Kasumi-1 (cell line): Measurements from ENCODE around the gene LARGE1.

Source experiments
- DNase-seq, 2 experiments: peaks; one replicate each; lab custom pipeline; 2025; lab: John Stamatoyannopoulos, UW

The LARGE1 gene

DNA sequence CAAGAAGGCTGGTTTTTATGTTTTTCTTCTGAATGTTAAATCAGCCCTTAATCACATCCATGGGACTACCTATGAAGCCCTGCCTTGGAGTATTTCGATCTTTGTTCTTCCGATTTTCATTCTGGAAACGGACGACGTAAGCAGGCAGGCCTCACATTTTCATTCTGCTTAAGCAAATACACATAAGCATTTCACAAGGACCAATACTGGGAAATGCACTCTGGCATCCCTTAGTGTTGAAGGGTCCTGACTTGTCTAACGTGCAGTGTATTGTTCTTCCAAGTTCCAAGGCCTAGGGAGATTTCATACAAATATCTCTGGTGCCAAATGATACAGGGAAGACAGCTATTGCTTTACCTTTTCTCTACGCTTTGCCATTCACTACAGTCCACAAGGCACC, 143.8 kb downstream of the LARGE1 start:
- DNase-seq = no peak

DNA sequence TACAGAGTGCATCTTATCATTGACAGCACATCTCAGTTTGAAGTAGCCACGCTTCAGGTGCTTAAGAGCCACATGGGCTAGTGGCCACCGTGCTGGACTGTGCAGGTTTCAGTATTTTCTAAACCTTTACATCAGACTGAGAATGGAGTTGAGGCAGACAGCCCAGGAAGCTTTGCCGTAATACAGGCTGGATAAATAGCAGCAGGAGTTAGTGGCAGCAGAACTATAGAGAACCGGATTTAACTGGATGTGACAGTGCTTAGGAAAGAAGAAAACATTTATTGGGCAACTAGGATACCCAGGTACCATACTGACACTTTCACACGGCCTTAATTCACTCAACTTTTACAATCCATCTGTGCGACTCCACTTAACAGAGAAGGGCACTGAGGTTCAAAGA, 145.5 kb downstream of the LARGE1 start:
- no peak for DNase-seq

DNA sequence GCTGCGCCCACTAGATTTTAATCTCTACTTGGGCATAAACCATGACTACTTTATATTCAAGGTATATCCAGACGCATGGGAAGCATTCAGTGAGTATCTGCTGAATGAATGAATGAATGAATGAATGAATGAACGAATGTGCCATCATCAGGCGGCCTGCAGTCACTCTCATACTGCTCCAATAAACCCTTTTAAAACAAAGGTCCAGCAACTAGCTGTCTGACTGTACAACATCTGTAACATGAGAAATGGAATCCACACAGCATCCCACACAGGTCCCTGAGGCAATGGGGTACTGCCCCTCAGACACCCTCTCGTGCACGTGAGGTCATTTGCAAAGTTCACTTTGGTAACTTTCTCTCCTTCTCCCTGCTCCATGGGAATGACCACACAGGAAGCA, 147.5 kb downstream of the LARGE1 start:
- DNase-seq = no peak

DNA sequence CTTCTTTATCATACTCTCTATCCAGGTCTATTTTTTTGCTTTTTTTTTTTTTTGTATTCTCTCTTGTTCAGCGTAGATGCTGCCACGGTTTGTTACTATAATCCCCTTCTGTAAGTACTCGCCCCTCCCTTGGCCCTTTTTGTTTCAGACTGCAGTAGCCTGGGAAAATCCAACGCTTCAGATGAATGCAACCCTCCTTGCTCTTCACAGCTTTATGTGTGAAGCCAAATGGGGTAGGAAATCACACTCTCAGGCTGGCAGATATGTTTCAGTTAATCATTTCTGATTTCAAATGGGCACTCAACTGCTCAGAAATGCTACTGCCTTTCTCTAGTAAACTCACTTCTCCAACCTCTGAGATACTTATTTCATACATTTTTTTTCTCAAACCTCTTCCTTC, 149.1 kb downstream of the LARGE1 start:
- DNase-seq = no peak

DNA sequence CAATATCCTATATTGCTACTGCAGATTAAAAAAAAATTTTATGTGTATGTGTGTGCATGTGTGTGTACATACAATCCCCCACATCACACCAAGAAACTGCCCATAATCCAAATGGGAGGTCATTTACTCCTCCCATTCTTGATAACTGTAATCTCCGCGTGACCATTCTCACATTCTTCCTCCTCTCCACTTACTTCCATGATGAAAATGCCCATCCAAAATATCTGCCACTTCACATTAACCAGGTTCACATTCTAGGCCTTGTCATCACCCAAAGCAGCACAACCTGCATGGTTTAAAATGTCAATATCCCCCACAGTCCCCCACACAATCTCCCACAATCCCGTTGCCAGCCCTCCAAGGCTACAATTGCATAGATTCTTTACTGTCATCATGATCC, 149.6 kb downstream of the LARGE1 start:
- no peak for DNase-seq

DNA sequence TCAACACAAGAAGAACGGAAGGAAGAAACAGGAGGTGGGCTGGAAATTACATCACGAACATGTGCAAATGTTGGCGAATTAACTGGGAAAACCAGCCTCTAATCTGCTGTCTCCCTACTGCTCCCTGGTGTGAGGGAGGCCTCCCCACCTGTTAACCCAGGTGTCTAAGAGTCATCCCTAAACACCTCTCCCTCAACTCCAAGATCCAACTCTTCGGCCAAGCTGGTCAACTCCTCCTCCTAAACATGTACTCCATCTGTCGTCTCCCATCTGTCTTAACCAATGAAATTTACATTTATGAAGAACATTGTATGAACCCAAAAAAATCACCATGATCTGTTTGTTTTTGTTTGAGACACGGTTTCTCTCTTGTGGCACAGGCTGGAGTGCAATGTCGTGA, 154.2 kb downstream of the LARGE1 start:
- DNase-seq = no peak

DNA sequence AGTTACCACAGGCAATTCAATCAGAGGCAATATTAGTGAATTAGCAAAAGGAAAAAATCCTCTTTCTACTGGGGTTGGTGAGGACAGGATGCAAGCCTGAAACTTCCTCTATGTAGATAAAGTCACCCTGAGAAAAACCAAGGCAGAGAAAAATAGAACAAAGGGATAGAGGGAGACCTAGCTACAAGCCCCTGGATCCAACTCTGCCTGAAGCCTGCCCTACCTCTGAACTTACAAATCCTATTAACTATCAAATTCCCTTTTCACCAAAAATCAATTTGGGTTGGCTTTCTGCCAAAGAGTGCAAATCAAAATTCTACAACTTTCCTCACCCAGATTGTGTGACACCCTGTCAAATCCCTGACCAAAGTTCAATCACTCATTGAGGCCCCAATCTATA, 161.3 kb downstream of the LARGE1 start:
- DNase-seq = no peak

DNA sequence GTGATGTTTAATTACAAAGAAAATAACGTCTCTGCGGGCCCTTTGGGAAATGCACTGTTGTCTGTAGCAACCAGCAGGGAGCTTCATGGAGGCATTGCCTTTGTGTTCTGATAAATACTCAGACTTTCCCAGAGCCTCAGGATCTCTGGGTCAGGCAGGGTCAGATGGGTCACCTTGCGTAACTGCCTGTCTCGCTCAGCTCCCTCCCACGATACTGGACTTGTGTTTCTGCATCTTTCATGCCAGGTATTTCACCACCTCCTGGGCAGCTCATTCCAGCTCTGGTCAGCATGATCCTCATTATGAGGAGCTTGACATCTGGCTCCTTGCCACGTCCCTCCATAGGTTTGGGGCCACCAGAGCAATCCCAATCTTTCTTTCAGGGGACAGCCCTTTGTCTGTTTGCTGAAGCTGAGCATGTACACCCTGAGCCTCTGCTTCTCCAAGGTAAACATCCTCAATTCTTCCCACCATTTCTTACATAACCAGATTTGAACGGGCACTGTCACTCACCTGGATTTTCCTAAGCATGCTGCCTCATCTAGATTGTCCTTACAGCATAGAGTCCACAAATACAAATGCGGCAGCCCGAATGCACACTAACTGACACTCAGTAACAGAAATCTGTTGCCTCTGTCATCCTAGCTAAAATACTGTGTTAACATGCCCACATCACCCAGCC, 162.3 kb downstream of the LARGE1 start:
- DNase-seq = no peak

DNA sequence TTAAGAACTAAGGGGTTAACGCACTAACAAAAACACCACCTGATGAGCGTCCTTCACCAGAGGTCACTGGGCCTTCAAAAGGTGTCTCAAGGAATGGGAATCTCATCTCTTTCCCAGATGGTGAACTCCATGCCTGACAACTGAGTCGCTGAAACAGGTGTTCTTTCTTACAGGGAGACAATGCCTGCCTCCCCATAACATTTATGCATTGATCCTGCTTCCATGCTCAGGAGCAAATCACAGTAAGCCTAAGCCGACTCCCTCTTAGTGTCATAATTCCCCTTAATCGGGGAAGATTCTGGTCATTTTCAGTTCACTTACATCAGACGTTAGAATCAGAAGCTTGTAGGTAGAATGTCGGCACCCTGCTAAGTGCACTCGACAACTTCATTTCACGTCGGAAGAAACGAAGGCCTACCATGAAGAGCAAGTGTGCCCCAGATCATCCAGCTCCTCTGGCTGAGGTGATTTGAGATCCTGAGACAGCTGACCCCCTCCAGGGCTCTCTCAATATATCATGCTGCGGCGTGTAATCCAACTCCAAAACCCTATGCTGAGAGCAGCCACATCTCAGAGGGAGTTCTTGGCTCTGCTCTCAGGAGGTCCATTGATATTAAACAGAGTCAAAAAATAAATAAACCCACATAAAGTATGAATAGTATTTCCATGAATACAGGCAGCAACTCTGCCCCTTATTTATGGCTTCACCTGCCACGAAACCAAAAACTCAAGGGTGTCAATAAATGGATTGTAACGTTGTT, 163.1 kb downstream of the LARGE1 start:
- no peak for DNase-seq

DNA sequence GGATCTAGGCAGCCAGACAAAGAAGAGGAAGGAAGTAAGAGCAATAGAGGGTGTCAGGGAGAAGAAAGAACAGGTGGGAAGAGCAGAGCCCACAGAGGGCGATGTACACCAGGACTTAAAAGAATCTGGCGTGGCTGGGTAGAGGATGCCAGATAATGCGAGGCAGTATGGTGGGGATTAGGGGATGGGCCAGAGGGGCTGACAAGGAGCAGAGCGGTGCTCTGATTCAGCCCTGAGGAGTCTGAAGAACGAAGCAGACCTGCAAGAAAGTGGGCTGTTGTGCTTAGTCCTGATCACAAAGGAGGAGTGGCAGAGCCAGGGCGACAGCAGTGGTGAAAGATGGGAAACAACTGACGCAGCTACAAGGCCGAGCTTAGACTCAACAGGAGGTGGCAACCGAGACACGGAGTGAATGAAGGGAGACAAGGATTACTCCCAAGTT, 163.7 kb downstream of the LARGE1 start:
- DNase-seq = no peak

DNA sequence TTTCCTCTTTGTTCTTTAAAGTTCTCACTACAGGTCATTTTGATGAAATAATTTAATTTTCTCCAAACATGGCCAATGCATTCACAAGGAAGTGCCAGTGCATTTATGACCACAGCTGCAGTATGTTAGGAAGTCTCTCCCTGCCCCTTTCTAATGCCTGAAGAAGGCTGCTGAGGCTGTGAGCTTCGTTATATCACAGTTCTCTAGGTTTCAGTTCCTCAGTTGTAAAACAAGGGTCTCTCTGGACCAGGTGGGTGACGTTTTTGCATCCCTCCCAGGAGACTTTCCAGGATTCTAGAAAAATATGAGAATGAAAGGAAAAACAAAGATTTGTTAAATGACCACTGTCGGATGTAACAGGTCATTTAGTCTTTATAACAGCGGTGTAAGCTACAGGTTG, 171.6 kb downstream of the LARGE1 start:
- no peak for DNase-seq

DNA sequence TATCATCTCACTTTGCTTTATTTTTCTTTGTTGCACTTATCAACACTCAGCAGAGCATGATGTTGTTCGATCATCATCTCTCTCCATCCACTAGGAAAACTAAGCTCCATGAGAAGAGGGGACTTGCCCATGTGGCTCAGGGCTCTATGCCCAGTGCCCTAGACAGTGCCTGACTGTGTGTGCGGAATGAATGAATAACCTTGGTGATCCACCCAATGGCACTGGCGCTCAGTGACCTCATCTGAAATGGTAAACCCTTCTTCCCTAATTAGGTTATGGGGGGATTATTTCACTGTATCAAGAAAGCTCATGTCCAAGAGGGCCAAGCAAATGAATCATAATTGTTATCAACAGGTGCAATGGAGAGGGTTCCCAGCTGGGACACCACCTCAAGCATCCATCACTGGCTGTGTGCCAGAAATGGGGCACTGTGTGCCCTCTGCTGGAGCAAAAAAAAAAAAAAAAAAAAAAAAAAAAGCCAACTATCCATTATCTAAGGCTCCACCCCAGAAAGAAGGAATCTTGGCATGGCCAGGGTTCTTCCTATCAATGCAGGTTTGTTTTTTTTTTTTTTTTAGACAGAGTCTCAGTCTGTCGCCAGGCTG, 172.6 kb downstream of the LARGE1 start:
- DNase-seq = no peak

DNA sequence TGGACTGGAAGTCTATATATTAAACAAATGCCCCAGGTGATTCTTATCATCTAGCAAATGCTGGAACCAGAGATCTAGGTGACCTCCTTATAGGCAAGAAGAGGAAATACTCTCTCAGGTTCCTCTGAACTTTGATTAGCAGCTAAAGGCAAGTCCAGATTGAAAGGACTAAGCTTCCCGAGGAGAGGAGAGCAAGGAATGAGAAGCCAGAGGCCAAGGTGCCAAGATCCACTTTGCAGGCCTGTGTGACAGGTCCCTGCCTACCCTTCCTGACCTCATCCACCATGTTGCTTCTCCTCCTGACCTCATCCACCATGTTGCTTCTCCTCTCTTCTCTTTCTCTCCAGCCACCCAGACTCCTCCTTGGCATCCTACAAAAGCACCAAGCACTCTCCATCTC, 173.2 kb downstream of the LARGE1 start:
- DNase-seq = no peak

DNA sequence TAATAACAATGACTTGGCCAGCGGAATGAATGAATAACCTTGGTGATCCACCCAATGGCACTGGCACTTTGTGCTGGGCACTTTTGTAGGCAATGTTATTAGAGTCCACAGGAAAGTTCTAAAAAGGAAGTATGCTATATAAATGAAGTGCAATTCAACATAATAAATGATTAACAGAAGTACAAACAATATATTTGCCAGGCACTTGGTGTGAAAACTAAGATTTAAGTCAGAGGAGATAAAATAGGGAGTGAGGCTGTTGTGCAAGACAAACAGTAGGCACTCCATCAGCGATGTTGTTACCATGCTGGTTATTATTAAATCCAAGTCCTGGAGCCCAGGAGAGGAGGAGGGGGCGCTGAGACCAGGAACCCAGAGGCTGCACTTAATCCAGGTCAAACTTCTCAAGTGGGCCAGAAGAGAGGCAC, 173.8 kb downstream of the LARGE1 start:
- no peak for DNase-seq

DNA sequence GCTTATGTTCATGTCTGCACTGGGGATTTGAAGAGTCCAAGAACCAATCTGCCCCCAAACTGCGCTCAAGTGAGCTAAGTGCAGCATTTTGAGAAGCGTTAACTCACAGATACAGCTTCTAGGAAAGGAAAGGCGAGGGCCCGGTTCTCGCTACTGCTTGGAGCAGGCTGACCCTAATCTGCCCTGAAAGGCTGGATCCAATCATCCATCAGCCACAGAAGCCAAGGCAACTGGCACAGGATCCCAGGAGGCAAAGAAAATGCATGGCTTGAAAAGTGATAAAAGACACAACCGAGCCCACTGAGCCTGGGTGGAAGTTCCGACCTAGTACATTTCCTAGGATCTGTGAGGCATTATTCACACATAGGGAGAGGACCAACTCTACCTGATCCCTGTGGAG, 174.8 kb downstream of the LARGE1 start:
- DNase-seq = no peak

DNA sequence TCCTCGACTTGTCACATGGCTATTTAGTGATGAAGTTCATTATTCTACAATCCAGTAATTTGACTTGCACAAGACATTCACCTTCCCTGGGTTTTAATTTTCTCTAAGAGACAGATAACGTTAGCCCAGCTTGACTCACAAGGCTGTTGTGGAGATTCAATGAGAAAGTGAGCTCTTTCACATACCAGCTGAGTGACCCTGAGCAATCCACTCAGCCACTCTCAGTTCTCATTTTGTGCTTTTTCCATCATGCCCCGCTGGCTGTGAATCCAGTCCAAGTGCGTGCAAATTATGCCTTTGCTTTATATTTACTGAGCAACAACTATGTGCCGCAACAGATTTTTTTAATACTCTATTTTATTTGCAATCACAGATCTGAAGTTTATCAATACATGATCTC, 176.5 kb downstream of the LARGE1 start:
- no peak for DNase-seq

DNA sequence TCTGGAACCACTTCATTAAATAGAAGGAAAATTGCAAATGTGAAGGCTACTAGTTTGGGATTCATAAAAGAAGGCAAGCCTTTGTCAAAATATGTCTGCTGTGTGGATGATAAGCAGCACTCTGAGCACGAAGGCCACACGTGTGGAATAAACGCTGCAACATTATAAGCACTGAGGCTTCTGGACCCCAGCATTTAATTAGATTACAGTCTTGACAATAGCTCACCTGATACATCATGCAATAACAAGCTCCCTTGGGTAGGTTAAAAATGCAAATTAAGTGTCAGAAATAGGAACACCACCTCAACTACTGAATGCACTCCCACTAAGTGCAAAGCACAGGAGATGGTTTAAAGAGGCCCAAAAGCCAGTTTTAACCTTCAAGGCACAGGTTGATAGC, 179.3 kb downstream of the LARGE1 start:
- DNase-seq = no peak

DNA sequence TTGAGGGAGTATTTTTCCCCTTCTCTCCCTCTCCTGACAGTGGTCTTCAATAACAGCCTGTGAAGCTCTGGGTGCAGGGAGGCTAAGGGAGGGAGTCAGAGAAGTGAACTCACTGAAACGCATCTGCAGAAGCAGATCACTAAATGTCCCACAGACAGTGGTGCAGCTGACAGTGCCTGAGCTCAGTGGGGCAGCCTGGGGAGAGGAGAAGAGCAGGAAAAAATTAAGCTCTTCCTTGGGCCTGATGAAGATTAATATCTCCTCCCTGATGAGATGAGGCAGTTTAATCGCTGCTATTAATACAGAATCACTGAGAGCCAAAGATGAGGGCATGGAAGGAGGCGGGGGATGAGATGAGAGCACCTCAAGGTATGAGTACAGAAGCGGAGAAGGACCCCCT, 180.8 kb downstream of the LARGE1 start:
- DNase-seq = no peak

DNA sequence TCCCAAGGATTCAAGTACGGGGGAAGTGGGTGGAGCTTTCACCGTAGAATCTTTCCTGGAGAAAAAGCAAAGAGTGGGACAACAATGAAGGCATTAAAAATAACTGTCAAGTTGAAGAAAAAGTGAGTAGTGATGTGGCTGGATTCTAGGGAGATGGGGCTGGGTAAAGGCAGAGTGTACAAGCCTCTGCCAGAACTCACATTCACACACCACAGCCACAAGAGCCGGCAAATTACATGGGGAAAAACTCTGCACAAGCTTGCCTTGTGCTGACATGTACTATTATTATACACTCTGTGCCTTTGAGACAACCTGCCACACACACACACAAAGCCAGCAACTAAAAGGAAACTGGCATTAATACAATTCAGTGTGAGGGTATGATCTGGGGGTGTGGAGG, 182.6 kb downstream of the LARGE1 start:
- DNase-seq = no peak

DNA sequence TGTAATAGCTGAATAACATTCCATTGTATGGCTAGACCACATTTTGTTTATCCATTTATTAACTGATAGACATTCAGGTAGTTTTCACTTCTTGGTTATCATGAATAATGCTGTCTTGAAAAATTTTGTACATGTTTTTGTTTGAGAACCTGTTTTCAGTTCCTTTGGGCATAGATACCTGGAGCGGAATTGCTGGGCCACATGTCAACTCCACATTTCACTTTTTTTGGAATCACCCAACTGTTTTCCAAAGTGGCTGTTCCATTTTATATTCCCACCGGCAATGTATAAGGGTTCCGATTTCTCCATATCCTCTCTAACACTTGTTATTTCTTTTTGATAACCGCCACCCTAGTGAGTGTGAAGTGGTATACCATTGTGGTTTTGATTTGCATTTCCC, 184.3 kb downstream of the LARGE1 start:
- DNase-seq = no peak

DNA sequence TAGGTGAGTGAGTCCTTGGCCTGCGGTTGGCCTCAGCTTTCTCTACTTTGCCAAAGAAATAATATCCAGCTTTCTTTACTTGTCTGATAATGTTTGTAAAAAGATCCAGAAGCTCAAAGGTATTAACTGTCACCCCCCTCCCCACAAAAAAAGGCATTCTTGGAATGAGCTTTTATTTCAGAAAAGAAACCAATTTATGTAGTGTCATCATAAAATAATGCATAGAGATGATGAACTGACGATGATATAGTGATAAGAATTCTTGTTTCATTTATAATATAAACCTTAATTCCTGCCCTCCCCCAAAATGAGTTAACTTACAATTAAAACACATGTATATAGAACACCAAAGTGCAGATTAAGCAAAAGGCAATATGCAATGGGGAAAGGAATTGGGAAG, 191.4 kb downstream of the LARGE1 start:
- no peak for DNase-seq

DNA sequence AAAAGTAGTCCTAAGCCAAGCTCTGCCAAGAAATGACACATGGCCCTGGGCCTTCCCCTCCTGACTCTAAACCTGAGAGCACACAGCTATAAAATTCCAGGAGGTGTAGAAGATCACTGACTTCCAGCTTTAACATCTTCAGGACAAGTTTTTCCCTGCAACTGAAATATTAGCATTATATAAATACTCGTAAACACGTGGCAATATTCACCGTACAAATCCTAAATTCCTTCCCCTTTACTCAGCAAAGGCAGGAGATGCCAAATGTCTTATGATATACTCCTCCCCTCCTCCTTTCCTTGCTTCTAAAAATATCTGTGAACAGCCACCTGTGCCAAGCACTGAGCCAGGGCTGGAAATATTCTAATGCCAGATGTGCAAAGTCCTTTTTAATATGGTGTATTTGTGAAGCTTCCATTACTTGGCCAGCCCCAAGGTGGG, 194.0 kb downstream of the LARGE1 start:
- no peak for DNase-seq

DNA sequence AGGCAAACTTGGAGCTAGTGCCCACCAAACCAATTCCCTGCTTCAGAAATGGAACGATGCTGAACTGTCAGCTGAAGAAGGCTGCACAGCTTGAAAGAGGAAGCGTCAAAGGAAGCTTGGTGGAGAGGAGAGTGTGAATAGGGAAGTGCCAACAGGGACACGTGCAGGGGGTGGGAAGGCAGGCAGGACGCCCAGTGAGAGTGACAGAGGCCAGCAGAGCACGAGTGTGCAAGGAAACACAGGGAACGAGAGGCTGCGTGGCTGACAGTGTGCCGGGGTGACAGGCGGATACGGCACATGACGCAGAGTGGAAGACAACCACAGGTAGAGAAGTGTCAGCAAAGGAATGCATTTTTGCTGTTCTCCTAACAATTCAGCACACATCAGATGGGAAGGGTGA, 196.4 kb downstream of the LARGE1 start:
- peak in 1 of 2 experiments; percentile 16 for DNase-seq
